SU-DHL-6 (cell line): ENCODE data around the gene ASB3.

ENCODE experiments used
- H2AFZ ChIP-seq: fragments of 200-600 bp; sonication (generic); 2 replicates; pipeline ENCODE4 v1.6.1; 2014; ENCODE audit warnings: low read depth, mild to moderate bottlenecking, moderate library complexity, mixed read lengths, antibody characterized with exemption, low read length; ENCODE audit not compliant: severe bottlenecking
- H3F3A ChIP-seq: fragments of 200-600 bp; shearing (Covaris generic); 2 replicates; pipeline ENCODE4 v1.6.0; 2016; ENCODE audit warnings: antibody characterized with exemption, mild to moderate bottlenecking; ENCODE audit not compliant: insufficient read depth
- H3K27ac ChIP-seq: fragments of 200-600 bp; sonication (generic); 2 replicates; pipeline ENCODE4 v1.5.1; 2016; ENCODE audit warnings: low read depth, mild to moderate bottlenecking, low read length, moderate library complexity, mixed read lengths
- H3K27me3 ChIP-seq: fragments of 200-600 bp; sonication (generic), shearing (Covaris generic); 2 replicates; pipeline ENCODE4 v1.6.0; 2014; ENCODE audit warnings: mild to moderate bottlenecking, low read length
- H3K36me3 ChIP-seq: fragments of 200-600 bp; sonication (generic); 2 replicates; pipeline ENCODE4 v1.6.1; 2014; ENCODE audit warnings: mild to moderate bottlenecking, low read length, mixed read lengths
- H3K4me2 ChIP-seq: fragments of 300-600, 200-600 bp; shearing (Covaris generic), sonication (generic); 2 replicates; pipeline ENCODE4 v1.6.0; 2014; ENCODE audit warnings: low read length, low read depth, mild to moderate bottlenecking; ENCODE audit not compliant: poor library complexity, severe bottlenecking
- H3K4me3 ChIP-seq: fragments of 200-600 bp; sonication (generic); 2 replicates; pipeline ENCODE4 v1.5.1; 2014; ENCODE audit warnings: antibody characterized with exemption, low read length, mild to moderate bottlenecking, mixed read lengths; ENCODE audit not compliant: insufficient read depth, poor library complexity, severe bottlenecking
- H3K79me2 ChIP-seq: fragments of 200-600 bp; sonication (generic); 2 replicates; pipeline ENCODE4 v1.6.1; 2014; ENCODE audit warnings: mild to moderate bottlenecking, low read length, moderate library complexity; ENCODE audit not compliant: insufficient read depth
- H3K9ac ChIP-seq: fragments of 200-600 bp; sonication (generic); 2 replicates; pipeline ENCODE4 v1.7.0; 2014; ENCODE audit warnings: mild to moderate bottlenecking, low read length
- H3K9me2 ChIP-seq: fragments of 200-600 bp; sonication (generic); replicated peaks from 2 replicates; pipeline ENCODE4 v1.6.1; 2014; ENCODE audit warnings: low read length; ENCODE audit not compliant: insufficient read depth
- H3K9me3 ChIP-seq: fragments of 200-600 bp; sonication (generic); 2 replicates; pipeline ENCODE4 v1.6.1; 2014; ENCODE audit warnings: low read length, mixed read lengths; ENCODE audit not compliant: insufficient read depth
- H4K20me1 ChIP-seq: fragments of 200-600 bp; sonication (generic); 2 replicates; pipeline ENCODE4 v1.6.1; 2014; ENCODE audit warnings: low read depth, mild to moderate bottlenecking, antibody characterized with exemption, low read length, moderate library complexity, mixed read lengths
- CTCF ChIP-seq: fragments of 200-600 bp; sonication (generic); IDR thresholded peaks from one replicate; pipeline ENCODE4 v1.5.1; 2017; ENCODE audit warnings: antibody characterized with exemption, mild to moderate bottlenecking, low read length, moderate library complexity; ENCODE audit not compliant: insufficient read depth, poor library complexity, severe bottlenecking
- EZH2phosphoT487 ChIP-seq: fragments of 200-600 bp; sonication (generic), shearing (Covaris generic); conservative IDR thresholded peaks from 2 replicates; pipeline ENCODE4 v1.6.1; 2018; ENCODE audit warnings: mild to moderate bottlenecking, antibody characterized with exemption, low read length, moderate library complexity, mixed read lengths

The ASB3 gene

GRCh38 chr2:53629001-53629400 lies 157.8 kb downstream of the ASB3 start:
- Histone ChIP-seq H2AFZ (no peak overlapping the region), H3K9ac (no peak overlapping the region), H4K20me1 (no peaks in the 10 kb centered on the region), H3K4me2 (no peak overlapping the region), H3K79me2 (no peaks in the 10 kb centered on the region), H3K9me2 (no peaks in the 10 kb centered on the region), H3K36me3 (no peaks in the 10 kb centered on the region), H3K9me3 (no peaks in the 10 kb centered on the region), H3K4me3 (no peak overlapping the region), H3K27me3 (no peaks in the 10 kb centered on the region), H3F3A (no peaks in the 10 kb centered on the region), H3K27ac (no peak overlapping the region)
- TF ChIP-seq CTCF (no peak), EZH2phosphoT487 (no peak)

GRCh38 chr2:53622141-53622540 lies 164.6 kb downstream of the ASB3 start:
- Histone ChIP-seq H3K4me2 (no peak overlapping the region), H3K9me3 (no peaks in the 10 kb centered on the region), H4K20me1 (no peaks in the 10 kb centered on the region), H3F3A (no peaks in the 10 kb centered on the region), H3K79me2 (no peaks in the 10 kb centered on the region), H3K4me3 (no peak overlapping the region), H3K36me3 (no peaks in the 10 kb centered on the region), H3K27ac (no peak overlapping the region), H3K9ac (no peak overlapping the region), H2AFZ (no peak overlapping the region), H3K9me2 (no peaks in the 10 kb centered on the region), H3K27me3 (no peaks in the 10 kb centered on the region)
- TF ChIP-seq CTCF (no peak), EZH2phosphoT487 (no peak)

- H3K4me3 ChIP-seq, result no peak overlapping the region
- H3K9ac ChIP-seq, result no peak overlapping the region
- H3K27ac ChIP-seq, result no peak overlapping the region
- TF ChIP-seq CTCF, result no peak
- no peak for TF ChIP-seq EZH2phosphoT487
- H2AFZ ChIP-seq, result no peak overlapping the region
- no peaks in the 10 kb centered on the region for H3K9me2 ChIP-seq
- no peaks in the 10 kb centered on the region for H3F3A ChIP-seq
- H4K20me1 ChIP-seq, result no peaks in the 10 kb centered on the region
- no peak overlapping the region for H3K4me2 ChIP-seq
- no peaks in the 10 kb centered on the region for H3K27me3 ChIP-seq
- H3K9me3 ChIP-seq, result no peaks in the 10 kb centered on the region
- H3K79me2 ChIP-seq, result no peaks in the 10 kb centered on the region
- H3K36me3 ChIP-seq, result no peaks in the 10 kb centered on the region
Measured at GRCh38 chr2:53620981-53621380, 165.8 kb downstream of the ASB3 start.
